Measurements from ENCODE around the gene RAI1.

Gene RAI1

GRCh38 chr17:17748179-17748578, 66.9 kb downstream of the RAI1 start:
- no peak for TF ChIP-seq CTCF (IDR thresholded peaks at IDR 0.05; ENCODE audit: low read depth, low read length)
- H3K4me3 ChIP-seq (ENCODE audit: low read depth, low read length) = no peak overlapping the region
- no peak for DNase-seq (ENCODE audit: low read depth, low spot score)
- in situ Hi-C loops (cut with HindIII; ENCODE audit: low sequenced_read_pairs) = no loop called here

GRCh38 chr17:17748604-17749003, 67.3 kb downstream of the RAI1 start:
- no peak for DNase-seq (ENCODE audit: low read depth, low spot score)
- no peak overlapping the region for H3K4me3 ChIP-seq (ENCODE audit: low read depth, low read length)
- in situ Hi-C loops (cut with HindIII; ENCODE audit: low sequenced_read_pairs) = no loop called here
- no peak for TF ChIP-seq CTCF (IDR thresholded peaks at IDR 0.05; ENCODE audit: low read depth, low read length)

- no peak for TF ChIP-seq CTCF (IDR thresholded peaks at IDR 0.05; ENCODE audit: low read depth, low read length)
- in situ Hi-C loops (cut with HindIII; ENCODE audit: low sequenced_read_pairs) = no loop called here
- H3K4me3 ChIP-seq (ENCODE audit: low read depth, low read length) = no peak overlapping the region
- DNase-seq (ENCODE audit: low read depth, low spot score) = no peak
Measured at GRCh38 chr17:17749025-17749772, 67.9 kb downstream of the RAI1 start.

- no peak for TF ChIP-seq CTCF (IDR thresholded peaks at IDR 0.05; ENCODE audit: low read depth, low read length)
- peak; percentile 35 for DNase-seq (ENCODE audit: low read depth, low spot score)
- in situ Hi-C loops (cut with HindIII; ENCODE audit: low sequenced_read_pairs) = no loop called here
- H3K4me3 ChIP-seq (ENCODE audit: low read depth, low read length) = no peak overlapping the region
Measured at GRCh38 chr17:17749921-17750320, 68.7 kb downstream of the RAI1 start.

- no peak for TF ChIP-seq CTCF (IDR thresholded peaks at IDR 0.05; ENCODE audit: low read depth, low read length)
- in situ Hi-C loops (cut with HindIII; ENCODE audit: low sequenced_read_pairs) = no loop called here
- no peak overlapping the region for H3K4me3 ChIP-seq (ENCODE audit: low read depth, low read length)
- DNase-seq (ENCODE audit: low read depth, low spot score) = no peak
Measured at GRCh38 chr17:17750881-17751280, 69.6 kb downstream of the RAI1 start.

- H3K4me3 ChIP-seq (ENCODE audit: low read depth, low read length) = peak overlapping the region; percentile 19
- no peak for TF ChIP-seq CTCF (IDR thresholded peaks at IDR 0.05; ENCODE audit: low read depth, low read length)
- in situ Hi-C loops (cut with HindIII; ENCODE audit: low sequenced_read_pairs) = no loop called here
Measured at GRCh38 chr17:17751489-17752088, 70.3 kb downstream of the RAI1 start.

More at GRCh38 chr17:17751489-17752088, 70.3 kb downstream of the RAI1 start:
- no peak for DNase-seq (ENCODE audit: low read depth, low spot score)
